ENCODE data around the gene GRAMD1B.
"Not testable (repeated sequence)": the region's sequence is repeated elsewhere in the genome, so short reads cannot be mapped to it uniquely, and the experiment has no call there.

The GRAMD1B gene

DNA sequence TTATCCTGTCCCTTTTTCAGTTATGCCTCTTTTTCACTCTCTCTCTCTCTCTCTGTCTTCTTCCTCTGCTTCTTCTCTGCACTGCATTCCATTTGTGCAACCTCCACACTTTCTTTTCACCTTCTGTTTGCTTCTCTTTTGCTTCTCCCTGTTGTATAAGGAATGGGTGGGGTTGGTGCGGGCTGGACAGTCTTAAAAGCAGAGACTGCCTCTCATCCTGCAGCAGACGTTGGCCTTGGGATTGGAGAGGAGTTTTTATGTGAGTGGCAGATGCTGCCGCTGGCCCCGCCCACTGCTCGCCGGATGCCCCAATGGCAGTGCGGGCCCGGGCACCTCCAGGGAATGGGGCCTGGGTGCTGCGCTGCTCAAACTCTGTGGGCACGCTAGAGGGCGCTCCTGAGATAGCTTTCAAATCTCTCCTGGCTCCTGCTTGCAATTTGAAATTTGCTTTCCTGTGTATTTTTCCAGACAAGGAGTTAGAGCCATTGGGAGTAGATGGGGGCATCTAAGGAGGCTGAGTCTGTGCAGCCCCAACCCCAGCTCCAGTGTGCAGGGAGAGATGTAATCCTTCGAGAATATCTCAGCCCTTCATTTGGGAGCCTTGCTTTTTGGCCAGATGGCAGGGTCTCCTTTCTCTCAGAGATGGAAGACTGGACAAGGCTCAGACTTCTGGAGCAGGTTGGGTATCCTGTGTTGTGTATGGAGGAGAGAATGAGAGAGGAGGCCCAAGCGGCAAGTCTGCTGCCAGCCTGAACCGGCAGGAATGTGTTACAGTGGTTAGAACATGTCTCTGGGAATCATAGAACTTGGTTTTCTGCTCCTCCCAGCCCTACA is 81.2 kb downstream of the GRAMD1B start:
- TF ChIP-seq, protein P1, sequence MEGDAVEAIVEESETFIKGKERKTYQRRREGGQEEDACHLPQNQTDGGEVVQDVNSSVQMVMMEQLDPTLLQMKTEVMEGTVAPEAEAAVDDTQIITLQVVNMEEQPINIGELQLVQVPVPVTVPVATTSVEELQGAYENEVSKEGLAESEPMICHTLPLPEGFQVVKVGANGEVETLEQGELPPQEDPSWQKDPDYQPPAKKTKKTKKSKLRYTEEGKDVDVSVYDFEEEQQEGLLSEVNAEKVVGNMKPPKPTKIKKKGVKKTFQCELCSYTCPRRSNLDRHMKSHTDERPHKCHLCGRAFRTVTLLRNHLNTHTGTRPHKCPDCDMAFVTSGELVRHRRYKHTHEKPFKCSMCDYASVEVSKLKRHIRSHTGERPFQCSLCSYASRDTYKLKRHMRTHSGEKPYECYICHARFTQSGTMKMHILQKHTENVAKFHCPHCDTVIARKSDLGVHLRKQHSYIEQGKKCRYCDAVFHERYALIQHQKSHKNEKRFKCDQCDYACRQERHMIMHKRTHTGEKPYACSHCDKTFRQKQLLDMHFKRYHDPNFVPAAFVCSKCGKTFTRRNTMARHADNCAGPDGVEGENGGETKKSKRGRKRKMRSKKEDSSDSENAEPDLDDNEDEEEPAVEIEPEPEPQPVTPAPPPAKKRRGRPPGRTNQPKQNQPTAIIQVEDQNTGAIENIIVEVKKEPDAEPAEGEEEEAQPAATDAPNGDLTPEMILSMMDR (IDR thresholded peaks at IDR 0.05): peak; percentile 62
- Histone ChIP-seq H3K27ac (no peak overlapping the region), H3K4me3 (no peak overlapping the region)
- no peak for DNase-seq (ENCODE audit: low spot score)

DNA sequence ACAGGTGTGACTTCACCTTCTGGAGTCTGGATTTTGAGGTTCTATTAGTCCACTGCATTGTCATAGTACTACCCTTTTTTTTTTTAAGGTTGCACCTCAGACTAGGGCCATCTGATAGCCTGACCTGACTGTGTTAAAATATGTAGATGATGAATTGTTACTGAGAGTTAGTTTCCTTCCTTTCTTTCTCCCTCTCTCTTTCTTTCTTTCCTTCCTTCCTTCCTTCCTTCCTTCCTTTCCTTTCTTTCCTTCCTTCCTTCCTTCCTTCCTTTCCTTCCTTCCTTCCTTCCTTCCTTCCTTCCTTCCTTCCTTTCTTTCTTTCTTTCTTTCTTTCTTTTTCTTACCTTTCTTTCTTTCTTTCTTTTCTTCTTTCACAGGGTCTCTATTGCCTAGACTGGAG is 83.2 kb downstream of the GRAMD1B start:
- not testable (repeated sequence) for DNase-seq (ENCODE audit: low spot score); H3K27ac ChIP-seq; H3K4me3 ChIP-seq

DNA sequence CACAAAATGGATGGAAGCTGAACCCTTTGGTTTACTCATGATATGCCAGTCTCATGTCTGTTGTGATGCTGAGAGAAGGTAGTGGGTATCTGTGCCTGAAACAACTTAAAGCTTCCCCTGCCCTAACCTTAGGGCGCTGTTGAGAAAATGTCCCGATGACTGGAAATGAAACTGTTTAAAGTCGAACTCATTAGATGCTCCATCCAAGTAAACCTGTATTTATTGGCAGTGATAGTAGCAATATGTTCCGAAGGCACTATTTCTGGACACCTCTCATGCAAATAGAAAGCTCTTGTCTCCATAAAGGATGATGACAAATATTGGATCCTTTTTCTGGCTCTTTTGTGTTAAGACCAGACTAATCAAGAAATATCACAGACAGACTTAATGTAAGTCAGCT is 86.2 kb downstream of the GRAMD1B start:
- Histone ChIP-seq H3K4me3 (no peak overlapping the region), H3K27ac (no peak overlapping the region)
- TF ChIP-seq, protein P1 (IDR thresholded peaks at IDR 0.05): no peak
- no peak for DNase-seq (ENCODE audit: low spot score)

DNA sequence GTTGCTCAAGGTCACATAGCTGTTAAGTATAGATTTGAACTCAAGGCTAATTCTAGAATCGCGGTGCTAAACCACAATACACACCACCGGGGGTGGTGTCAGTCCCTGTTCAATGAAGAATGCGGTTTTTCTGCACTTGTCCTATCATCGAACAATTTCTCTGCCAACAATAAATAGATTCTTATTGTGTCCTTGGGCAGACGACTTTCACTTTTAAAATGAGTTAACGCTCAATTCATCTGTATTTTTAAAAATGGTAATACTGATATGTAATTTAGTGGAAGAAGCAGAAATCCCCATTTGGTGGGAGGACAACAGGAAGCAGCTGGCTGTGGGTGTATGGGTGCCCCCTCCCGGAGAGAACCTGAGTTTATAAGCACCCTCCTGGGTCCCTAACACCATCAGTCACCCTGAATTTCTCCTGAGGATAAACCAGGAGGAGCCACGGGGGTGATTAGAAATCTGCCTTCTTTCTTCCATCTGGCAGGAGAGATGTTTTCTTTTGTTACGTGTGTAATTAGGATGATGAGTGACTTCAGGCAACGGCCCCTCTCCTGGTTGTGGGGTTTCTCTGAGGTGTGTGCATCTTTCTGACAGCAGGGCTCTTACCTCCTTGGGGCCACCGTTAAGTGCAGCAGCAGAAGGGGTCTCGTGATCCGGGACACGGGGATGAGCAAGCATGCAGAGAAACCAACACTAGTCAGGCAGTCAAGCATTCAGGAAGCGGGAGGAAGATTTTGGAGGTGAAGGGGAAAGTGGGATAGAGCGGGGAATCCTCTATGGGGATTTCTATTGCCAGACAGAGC is 87.7 kb downstream of the GRAMD1B start:
- H3K4me3 ChIP-seq: no peak overlapping the region
- no peak for DNase-seq (ENCODE audit: low spot score)
- H3K27ac ChIP-seq: no peak overlapping the region
- TF ChIP-seq, protein P1 (IDR thresholded peaks at IDR 0.05): no peak

DNA sequence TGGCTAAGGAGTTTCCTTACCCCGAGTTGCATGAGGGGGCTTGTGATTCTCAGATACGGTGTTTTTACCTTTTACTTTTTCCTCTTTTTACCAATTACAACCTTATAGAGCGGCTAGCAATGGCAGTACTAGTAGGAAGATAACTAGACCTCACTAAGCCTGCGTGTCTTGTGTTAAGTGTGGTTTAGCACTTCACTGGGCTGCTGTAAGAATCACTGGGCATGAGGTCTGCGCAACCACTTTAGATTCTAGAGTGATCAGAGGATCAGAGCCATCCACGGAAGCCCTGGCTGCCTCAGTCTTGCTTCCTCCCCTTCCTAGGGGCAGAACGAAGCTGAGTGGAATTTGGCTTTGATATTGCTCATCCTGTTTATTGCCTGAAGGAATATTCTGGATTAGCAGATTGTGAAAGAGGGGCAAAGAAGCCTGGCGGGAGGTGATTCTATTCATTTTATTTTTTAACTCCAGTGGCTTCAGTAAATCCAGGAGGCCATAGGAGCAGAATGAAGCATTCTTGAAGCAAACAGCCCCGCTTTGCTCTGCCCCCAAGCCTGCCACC is 88.5 kb downstream of the GRAMD1B start:
- TF ChIP-seq, protein P1 (IDR thresholded peaks at IDR 0.05): no peak
- no peak for DNase-seq (ENCODE audit: low spot score)
- Histone ChIP-seq H3K27ac (no peak overlapping the region), H3K4me3 (no peak overlapping the region)

DNA sequence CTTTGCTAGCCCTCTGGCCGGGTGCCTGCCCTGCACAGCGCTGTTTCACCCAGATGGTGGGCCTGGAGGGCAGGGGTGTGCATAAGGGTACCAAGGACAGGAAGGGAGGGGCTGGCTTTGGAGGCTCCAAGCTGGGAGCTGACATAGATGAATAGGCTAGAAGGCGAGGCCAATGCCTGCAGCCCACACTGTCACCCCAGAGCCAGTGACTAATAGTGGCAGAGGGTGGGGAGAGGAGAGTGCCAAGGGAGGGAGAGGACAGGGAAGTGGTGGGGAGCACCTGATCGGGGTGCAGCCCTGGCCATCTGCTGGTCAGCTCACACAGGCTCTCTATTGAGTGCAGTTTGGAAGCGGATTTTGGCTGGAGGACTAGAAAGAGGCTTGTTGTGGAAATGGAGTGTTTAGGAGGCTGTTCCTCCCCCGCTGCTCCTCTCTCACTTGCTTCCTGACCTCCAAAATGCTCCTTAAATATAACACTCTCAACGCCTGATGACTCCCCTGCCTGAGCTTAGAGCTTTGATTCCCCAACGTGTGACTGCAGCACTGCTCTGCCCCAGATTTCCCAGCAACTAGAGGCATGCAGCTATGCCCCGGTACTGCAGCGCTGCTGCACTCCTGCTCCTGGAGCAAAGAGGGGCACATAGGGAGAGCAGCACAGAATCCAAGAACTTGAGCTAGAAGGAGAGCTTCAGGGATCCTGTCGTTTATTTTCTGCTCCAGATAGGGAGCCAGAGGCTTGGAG is 89.2 kb downstream of the GRAMD1B start:
- TF ChIP-seq, protein P1 (IDR thresholded peaks at IDR 0.05): no peak
- Histone ChIP-seq H3K4me3 (no peak overlapping the region), H3K27ac (no peak overlapping the region)
- DNase-seq (ENCODE audit: low spot score): no peak

DNA sequence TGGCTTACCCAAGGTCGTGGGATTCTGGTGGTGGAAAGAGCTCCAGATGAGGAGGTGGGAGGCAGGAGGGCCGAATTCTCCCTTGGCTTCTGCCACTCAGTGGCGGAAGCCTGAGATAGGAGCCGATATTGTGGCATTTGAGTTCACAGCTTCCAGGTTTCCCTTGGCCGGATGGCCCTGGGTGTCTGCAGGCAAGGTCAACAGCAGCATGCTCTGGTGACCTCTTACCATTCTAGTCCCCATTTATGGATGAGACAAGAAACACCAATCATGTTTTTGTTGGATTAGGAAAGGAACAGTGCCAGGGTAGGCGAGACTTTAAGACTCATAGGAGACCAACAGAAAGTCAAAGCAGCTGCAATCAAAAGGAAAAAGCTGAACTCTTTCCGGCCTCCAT is 89.7 kb downstream of the GRAMD1B start:
- Histone ChIP-seq H3K4me3 (no peak overlapping the region), H3K27ac (no peak overlapping the region)
- DNase-seq (ENCODE audit: low spot score): no peak
- TF ChIP-seq, protein P1 (IDR thresholded peaks at IDR 0.05): no peak

DNA sequence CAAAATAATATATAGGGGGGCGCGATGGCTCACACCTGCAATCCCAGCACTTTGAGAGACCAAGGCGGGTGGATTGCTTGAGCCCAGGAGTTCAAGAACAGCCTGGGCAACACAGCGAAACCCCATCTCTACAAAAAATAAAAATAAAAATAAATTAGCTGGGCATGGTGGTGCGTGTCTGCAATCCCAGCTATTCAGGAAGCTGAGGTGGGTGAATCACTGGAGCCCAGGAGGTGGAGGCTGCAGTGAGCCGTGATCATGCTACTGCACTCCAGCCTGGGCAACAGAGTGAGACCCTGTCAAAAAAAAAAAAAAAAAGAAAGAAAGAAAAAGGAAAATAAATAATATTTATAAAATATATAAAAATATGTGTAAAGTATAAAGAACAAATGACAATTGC is 90.4 kb downstream of the GRAMD1B start:
- not testable (repeated sequence) for H3K4me3 ChIP-seq; H3K27ac ChIP-seq; DNase-seq (ENCODE audit: low spot score)

All from coronary artery (tissue), 2 donors.